ENCODE measurements around the gene LRRC74A.

Gene LRRC74A

DNA sequence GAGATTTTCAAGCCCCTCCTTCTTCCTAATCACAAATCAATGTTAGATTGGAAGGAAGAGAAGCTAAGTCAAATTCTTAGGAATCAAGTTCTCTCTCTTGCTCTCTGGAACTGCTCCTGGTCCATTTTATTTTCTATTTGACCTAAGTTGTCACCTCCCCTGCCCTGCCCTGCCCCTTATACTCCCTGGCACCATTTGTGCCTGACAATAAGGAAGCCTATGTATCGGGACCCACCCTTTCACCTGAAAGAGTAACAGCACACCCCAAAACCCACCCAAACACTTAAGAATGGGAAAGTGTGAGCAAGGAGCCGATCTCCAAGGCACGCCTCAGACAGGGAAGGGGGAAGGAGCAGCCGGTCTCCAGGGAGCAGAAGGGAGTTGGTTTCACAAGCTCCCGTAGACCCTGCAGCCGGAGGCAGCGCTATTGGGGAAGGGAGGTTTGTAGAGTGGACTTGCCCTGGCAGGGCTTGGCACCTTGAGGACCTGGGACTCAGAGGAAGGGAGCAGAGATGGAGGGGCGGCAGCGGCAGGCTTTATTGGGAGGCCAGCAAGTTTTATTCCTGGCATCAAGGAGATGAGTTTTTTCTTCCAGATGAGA is 1.6 kb downstream of the LRRC74A start:
- Histone ChIP-seq H3K4me2 (ENCODE audit: low read depth, low read length, poor library complexity, severe bottlenecking) (no peak overlapping the region), H3K4me3 (ENCODE audit: low read length, poor library complexity, severe bottlenecking) (no peak overlapping the region), H3K9ac (ENCODE audit: low read depth, low read length, poor library complexity, severe bottlenecking) (no peak overlapping the region), H3K9me2 (replicated peaks; ENCODE audit: low read depth, low read length) (no peaks in the 10 kb centered on the region), H3K36me3 (ENCODE audit: insufficient read depth, low read length) (no peaks in the 10 kb centered on the region), H4K20me1 (ENCODE audit: insufficient read depth, low read length, poor library complexity, severe bottlenecking) (no peaks in the 10 kb centered on the region), H3F3A (ENCODE audit: low read depth) (no peaks in the 10 kb centered on the region), H2AFZ (ENCODE audit: low read length) (no peak overlapping the region), H3K27me3 (ENCODE audit: insufficient read depth, low read length, poor library complexity, severe bottlenecking) (peaks cover 9% of the 10 kb centered on the region), H3K4me1 (ENCODE audit: insufficient read depth, low read length, poor library complexity, severe bottlenecking) (no peaks in the 10 kb centered on the region), H3K9me3 (ENCODE audit: insufficient read depth, low read depth, low read length) (no peaks in the 10 kb centered on the region), H3K79me2 (ENCODE audit: insufficient read depth, low read length) (no peaks in the 10 kb centered on the region)
- TF ChIP-seq, protein P1, sequence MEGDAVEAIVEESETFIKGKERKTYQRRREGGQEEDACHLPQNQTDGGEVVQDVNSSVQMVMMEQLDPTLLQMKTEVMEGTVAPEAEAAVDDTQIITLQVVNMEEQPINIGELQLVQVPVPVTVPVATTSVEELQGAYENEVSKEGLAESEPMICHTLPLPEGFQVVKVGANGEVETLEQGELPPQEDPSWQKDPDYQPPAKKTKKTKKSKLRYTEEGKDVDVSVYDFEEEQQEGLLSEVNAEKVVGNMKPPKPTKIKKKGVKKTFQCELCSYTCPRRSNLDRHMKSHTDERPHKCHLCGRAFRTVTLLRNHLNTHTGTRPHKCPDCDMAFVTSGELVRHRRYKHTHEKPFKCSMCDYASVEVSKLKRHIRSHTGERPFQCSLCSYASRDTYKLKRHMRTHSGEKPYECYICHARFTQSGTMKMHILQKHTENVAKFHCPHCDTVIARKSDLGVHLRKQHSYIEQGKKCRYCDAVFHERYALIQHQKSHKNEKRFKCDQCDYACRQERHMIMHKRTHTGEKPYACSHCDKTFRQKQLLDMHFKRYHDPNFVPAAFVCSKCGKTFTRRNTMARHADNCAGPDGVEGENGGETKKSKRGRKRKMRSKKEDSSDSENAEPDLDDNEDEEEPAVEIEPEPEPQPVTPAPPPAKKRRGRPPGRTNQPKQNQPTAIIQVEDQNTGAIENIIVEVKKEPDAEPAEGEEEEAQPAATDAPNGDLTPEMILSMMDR (conservative IDR thresholded peaks at IDR 0.05; ENCODE audit: low read length), result no peak
- no peak for TF ChIP-seq EZH2phosphoT487 (IDR thresholded peaks at IDR 0.05; ENCODE audit: borderline replicate concordance)

DNA sequence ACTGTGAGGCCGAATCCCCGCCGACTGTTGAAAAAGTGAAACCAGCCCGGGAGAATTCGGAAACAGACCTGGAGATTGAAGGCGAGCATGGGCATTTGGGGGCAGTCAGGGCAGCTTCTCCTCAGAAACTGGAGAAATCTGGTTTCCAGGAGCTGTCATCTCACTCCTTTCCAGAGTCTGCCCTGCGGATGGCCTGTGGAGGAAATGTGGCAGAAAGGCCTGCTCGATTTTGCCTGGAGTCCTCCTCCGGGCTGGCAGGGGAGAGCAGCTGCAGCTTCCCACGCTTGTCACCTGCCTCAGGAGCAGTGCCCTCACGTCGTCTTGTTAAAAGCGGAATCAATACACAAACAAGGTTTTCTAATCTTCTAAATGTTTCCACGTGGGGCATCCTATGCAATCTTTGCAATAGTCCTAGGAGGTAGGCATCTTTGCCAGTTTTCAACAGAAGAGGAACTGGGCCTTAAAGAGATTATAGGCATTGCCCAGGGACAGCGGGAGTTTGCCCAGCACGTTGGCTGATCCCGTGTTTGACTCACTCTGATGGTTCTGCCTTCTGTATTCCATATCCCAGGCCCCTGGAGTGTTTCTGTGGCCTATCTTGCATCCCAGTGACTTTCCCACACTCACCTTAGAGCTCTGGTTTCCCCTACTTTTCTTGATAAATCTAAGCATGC is 2.3 kb downstream of the LRRC74A start:
- Histone ChIP-seq H3K9ac (ENCODE audit: low read depth, low read length, poor library complexity, severe bottlenecking) (no peak overlapping the region), H3K4me3 (ENCODE audit: low read length, poor library complexity, severe bottlenecking) (no peak overlapping the region), H4K20me1 (ENCODE audit: insufficient read depth, low read length, poor library complexity, severe bottlenecking) (no peaks in the 10 kb centered on the region), H3K79me2 (ENCODE audit: insufficient read depth, low read length) (no peaks in the 10 kb centered on the region), H3K27me3 (ENCODE audit: insufficient read depth, low read length, poor library complexity, severe bottlenecking) (peaks cover 9% of the 10 kb centered on the region), H3K4me2 (ENCODE audit: low read depth, low read length, poor library complexity, severe bottlenecking) (no peak overlapping the region), H3F3A (ENCODE audit: low read depth) (no peaks in the 10 kb centered on the region), H3K4me1 (ENCODE audit: insufficient read depth, low read length, poor library complexity, severe bottlenecking) (no peaks in the 10 kb centered on the region), H3K9me3 (ENCODE audit: insufficient read depth, low read depth, low read length) (no peaks in the 10 kb centered on the region), H3K36me3 (ENCODE audit: insufficient read depth, low read length) (no peaks in the 10 kb centered on the region), H3K9me2 (replicated peaks; ENCODE audit: low read depth, low read length) (no peaks in the 10 kb centered on the region), H2AFZ (ENCODE audit: low read length) (no peak overlapping the region)
- TF ChIP-seq, protein P1 (conservative IDR thresholded peaks at IDR 0.05; ENCODE audit: low read length), result no peak
- TF ChIP-seq EZH2phosphoT487 (IDR thresholded peaks at IDR 0.05; ENCODE audit: borderline replicate concordance), result no peak

DNA sequence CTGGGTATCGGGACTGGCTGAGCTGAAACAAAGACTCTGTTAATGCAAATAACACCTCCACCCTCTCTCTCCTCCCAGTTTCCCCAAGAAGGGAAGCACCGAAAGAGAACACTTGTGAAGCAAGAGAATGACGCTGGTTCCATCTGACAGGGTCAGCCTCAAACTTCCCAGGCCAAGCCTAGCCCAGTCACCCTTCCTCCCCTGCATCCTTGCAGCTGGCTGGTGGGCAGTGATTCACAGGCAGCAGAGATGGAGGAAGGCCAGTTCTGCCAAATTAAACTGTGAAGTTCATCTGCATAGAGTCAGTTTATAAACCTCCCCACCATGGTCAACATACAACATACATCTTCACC is 2.8 kb downstream of the LRRC74A start:
- no peak for TF ChIP-seq EZH2phosphoT487 (IDR thresholded peaks at IDR 0.05; ENCODE audit: borderline replicate concordance)
- TF ChIP-seq, protein P1 (conservative IDR thresholded peaks at IDR 0.05; ENCODE audit: low read length), result no peak
- no peaks in the 10 kb centered on the region for H3F3A ChIP-seq (ENCODE audit: low read depth)
- no peak overlapping the region for H3K9ac ChIP-seq (ENCODE audit: low read depth, low read length, poor library complexity, severe bottlenecking)
- no peak overlapping the region for H2AFZ ChIP-seq (ENCODE audit: low read length)
- H3K9me3 ChIP-seq (ENCODE audit: insufficient read depth, low read depth, low read length), result no peaks in the 10 kb centered on the region
- no peak overlapping the region for H3K4me2 ChIP-seq (ENCODE audit: low read depth, low read length, poor library complexity, severe bottlenecking)
- H3K27me3 ChIP-seq (ENCODE audit: insufficient read depth, low read length, poor library complexity, severe bottlenecking), result peaks cover 9% of the 10 kb centered on the region
- H4K20me1 ChIP-seq (ENCODE audit: insufficient read depth, low read length, poor library complexity, severe bottlenecking), result no peaks in the 10 kb centered on the region
- H3K36me3 ChIP-seq (ENCODE audit: insufficient read depth, low read length), result no peaks in the 10 kb centered on the region
- H3K79me2 ChIP-seq (ENCODE audit: insufficient read depth, low read length), result no peaks in the 10 kb centered on the region
- no peaks in the 10 kb centered on the region for H3K9me2 ChIP-seq (replicated peaks; ENCODE audit: low read depth, low read length)
- H3K4me1 ChIP-seq (ENCODE audit: insufficient read depth, low read length, poor library complexity, severe bottlenecking), result no peaks in the 10 kb centered on the region
- H3K4me3 ChIP-seq (ENCODE audit: low read length, poor library complexity, severe bottlenecking), result no peak overlapping the region

Measured in Loucy (cell line).